HL-60/S4 treated with retinoic acid at 250 ng/mL for 4 days and 3 days (cell line): ENCODE data around the gene REELD1.

Source experiments
- in situ Hi-C: fragments of 300-500 bp; cut with MboI; formaldehyde crosslinking; loops from 2 replicates; pipeline ENCODE4 v1.7.0; 2022; ENCODE audit warnings: low sequenced_read_pairs

Gene REELD1

GRCh38 chr4:146224326-146224966 lies 10.1 kb downstream of the REELD1 start:
- in situ Hi-C loops = no loop called here

- in situ Hi-C loops = no loop called here
These were observed 15.1 kb downstream of the REELD1 start for GRCh38 chr4:146229406-146229805.

DNA sequence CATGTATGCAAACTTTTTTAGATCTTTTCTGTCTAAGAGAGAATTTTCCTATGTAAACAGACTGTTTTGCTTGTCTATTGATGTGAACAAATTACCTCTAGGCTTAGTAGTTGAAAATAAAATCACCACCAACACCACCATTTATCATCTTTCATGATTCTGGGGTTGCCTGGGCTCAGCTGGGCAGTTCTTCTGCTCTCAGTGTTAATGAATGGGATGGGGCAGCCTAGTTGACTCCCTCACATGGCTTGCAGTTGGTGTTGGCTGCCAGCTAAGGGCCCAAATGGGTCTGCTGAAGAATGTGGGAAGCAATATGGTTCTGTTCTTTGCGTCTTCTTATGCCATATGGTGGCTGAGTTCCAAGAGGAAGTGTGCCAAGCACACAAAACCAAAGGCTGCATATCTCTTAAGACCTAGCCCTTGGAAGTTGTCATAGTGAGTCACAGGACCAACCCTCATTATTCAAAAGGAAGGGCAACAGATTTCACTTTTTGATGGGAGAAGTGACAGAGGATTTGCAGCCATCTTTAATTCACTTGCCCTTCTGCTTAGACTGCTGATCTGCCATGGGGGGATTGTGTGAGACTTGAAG lies 17.9 kb downstream of the REELD1 start:
- in situ Hi-C loops = no loop called here

DNA sequence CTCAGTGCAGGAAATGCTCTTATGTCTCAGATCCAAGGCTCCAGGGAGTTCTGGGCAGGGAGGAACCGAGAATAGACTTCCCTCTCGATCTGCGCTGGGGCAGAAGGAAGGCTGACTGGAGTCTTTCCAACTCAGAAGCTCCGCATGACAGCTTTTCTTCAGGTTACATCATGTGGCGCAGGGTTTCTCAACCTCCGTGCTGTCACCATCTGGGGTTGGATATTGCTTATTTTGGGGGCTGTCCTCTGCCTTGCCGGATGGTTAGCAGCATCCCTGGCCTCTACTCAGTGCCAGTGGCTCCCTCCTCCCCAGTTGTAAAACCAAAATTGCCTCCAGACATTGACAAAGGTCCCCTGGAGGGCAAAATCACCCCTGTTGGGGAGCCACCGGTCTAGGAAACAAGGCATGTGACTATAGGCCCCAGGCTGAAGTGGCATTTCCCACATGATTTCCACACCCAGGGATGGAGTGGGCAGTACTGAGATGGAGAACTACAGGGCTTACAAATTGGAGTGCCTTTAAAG lies 21.4 kb downstream of the REELD1 start:
- in situ Hi-C loops = no loop called here

- in situ Hi-C loops = no loop called here
These were observed 21.9 kb downstream of the REELD1 start for GRCh38 chr4:146236216-146236615.

DNA sequence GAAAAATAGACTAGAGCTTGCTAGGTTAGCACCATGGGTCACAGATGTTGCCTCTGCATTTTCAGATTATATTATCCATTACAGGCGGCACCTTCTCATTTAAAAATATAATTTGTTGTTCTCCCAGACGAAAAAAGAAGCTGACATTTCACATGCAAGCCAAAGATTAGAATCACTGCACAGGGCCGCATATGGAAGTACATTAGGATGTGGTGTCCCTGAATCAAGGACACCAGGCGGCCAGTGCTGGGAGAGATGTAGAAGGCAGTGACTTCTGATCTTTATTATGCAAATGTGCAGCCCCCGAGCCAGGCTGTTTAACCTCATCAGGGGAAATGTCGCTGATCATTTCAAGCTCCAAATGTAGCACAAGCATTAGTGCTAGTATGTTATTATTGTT lies 22.8 kb downstream of the REELD1 start:
- in situ Hi-C loops = no loop called here

DNA sequence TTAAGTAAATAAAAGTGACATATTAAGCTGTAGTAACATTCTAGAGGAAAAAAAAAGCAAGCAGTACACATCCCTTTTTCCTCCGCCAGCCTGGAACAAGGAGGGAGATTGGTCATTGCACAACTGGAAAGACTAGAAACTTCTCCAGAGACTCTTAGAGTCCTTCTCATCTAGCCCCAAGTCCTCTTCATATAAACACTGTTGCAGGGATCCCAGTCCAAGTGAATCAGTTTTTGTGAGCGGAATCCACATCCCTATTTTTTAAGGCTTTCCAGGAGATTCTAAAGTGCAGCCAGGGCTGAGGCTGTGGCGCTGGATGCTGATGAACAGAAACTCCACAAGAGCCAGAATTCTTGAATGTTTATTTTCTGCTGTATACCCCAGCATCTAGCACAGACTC lies 23.8 kb downstream of the REELD1 start:
- in situ Hi-C loops = no loop called here

DNA sequence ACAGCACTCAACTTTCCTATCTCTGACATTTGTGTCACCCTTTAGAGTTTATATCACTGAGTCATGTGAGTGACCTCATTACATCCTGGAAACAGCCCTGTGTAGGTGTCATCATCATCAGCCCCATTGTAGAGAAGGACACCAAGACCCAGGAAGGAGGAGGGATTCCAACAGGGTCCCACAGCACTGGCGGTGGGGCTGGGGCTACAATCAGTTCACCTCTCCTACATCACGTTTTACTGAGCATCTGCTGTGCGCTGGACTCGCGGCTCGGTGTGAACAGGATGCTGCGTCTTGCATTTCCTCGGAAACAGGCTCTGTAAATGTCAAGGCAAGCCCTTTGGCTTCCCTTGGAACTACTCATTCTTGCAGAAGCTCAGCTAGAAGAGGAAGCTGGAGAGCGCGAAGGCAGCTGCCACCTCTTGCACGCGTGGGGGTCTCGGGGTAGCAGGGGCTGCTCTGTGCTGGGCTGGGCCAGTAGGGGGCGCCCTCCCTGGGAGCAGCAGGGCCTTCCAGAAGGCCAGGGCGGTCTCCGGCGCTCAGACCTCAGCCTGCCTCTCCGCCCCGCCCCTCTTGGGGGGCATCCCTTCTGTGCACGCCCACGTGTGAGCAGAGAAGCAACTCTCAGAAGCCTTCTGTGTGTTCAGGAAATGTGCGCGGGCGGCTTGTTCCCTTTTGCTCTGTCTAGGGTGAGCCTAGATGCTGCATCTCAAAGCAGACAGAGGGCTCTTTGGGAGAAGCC lies 29.0 kb downstream of the REELD1 start:
- in situ Hi-C loops = no loop called here

DNA sequence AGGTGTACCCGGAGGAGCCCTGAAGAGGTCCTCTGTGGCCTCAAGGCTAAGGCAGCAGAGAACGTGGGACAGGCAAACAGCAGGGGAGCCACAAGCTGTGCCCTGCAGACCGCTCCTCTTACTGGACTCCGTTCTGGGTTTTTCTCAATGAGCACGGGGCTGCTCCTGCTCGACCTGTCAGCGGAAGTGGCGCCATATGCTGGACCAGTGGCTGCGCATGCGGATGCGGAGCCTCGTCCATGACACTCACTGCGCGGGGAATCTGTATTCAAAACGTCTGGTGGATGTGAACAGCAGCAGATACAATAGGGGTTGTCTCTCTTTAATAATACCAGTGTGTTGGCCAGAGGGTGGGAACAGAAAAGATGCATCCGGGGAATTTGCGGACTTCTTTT lies 29.5 kb downstream of the REELD1 start:
- in situ Hi-C loops = no loop called here

GRCh38 chr4:146244496-146244895 lies 30.2 kb downstream of the REELD1 start:
- in situ Hi-C loops = no loop called here

GRCh38 chr4:146245246-146245645 lies 30.9 kb downstream of the REELD1 start:
- in situ Hi-C loops = no loop called here

GRCh38 chr4:146245850-146246249 lies 31.5 kb downstream of the REELD1 start:
- in situ Hi-C loops = no loop called here

GRCh38 chr4:146246381-146246780 lies 32.0 kb downstream of the REELD1 start:
- in situ Hi-C loops = no loop called here

GRCh38 chr4:146247356-146247755 lies 33.0 kb downstream of the REELD1 start:
- in situ Hi-C loops = no loop called here

GRCh38 chr4:146252969-146253611 lies 38.8 kb downstream of the REELD1 start:
- in situ Hi-C loops = no loop called here

DNA sequence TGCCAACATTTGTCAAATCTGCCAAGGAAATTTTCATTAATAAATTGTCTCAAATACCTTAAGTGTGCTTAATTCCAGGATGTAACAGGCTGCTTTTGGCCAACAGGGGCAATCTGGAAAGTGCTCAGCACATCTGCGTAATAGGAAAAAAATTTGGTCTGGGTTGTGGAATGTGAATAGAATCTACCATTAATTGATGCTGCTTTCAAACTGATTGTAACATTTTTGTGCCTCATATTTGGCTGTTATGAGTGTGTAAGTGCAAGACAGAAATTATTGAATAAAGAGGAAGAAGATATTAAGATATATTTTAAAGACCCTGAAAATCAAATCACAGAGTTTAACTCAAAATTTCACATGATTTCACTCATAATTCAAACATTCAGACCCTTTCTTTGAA lies 41.1 kb downstream of the REELD1 start:
- in situ Hi-C loops = no loop called here

DNA sequence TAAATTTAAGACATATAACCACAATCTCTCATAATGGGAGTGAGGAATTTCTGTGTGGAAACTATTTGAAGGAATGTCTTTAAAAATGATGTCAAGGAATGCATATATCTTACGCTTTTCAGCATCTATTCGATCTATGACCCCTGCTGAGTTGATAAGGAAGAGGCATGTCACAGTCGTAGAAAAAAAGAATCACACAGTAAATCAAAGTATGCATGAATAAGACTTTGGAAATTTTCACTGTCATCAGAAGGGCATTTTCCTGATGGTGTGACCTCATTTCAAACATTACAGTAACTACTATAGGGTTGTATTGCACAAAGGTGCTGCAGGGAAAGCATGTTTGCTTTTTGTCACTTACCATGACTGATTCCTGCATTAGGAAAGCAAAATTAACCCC lies 41.5 kb downstream of the REELD1 start:
- in situ Hi-C loops = no loop called here

GRCh38 chr4:146256328-146256727 lies 42.0 kb downstream of the REELD1 start:
- in situ Hi-C loops = no loop called here

GRCh38 chr4:146257511-146257910 lies 43.2 kb downstream of the REELD1 start:
- in situ Hi-C loops = no loop called here

DNA sequence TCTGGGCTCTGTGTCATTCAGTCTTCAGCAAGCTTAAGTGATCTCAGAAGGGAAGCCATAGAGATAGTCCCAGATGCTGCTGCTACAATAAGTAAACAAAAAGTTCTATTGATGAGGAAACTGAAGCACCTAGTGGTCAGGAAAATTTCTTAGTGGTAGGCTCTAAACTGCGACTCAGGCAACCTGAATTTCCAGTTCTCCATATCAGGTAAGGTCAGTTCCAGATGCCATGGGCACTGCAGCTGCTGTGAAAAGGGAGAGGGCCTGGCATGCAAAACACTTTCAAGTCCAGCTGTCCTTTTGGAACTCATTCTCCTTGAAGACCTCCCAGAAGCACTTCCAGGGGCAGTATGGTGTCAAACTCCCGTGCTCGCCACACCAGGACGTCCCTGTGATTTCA lies 46.2 kb downstream of the REELD1 start:
- in situ Hi-C loops = no loop called here

GRCh38 chr4:146261041-146261440 lies 46.7 kb downstream of the REELD1 start:
- in situ Hi-C loops = no loop called here

DNA sequence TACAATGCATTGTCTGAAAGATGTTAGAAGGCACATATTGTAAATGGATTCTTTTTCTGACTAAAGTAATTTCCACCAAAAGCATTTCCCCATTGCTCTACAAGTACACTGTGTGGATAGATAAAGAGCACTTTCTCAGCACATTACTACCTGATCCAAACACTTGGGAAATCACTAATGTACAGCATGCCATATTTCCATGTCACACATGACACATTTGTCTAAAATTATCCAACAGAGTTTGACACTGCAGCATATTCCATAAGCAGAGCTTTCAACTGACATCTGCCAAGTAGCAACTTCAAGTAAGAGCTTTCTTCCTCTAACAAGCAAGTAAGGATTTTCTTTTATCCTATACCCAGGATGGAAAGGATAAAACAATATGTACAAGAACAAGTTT lies 49.5 kb downstream of the REELD1 start:
- in situ Hi-C loops = no loop called here
